ENCODE results near the gene ARMCX4.
"Not testable (repeated sequence)": the region's sequence is repeated elsewhere in the genome, so short reads cannot be mapped to it uniquely, and the experiment has no call there.

Gene ARMCX4

GRCh38 chrX:101485212-101485949, at the start of gene ARMCX4:
Gene ARMCX4 (plus strand): TSS chrX:101485456. CDS start chrX:101488590, 3,134 bp downstream.
- DNase-seq = peak; percentile 13

- DNase-seq = no peak
Observed at GRCh38 chrX:101442085-101442484, 43.2 kb upstream of the ARMCX4 start.

- no peak for DNase-seq
Observed at GRCh38 chrX:101449279-101449678, 36.0 kb upstream of the ARMCX4 start.

GRCh38 chrX:101450085-101450484, 35.2 kb upstream of the ARMCX4 start:
- no peak for DNase-seq

GRCh38 chrX:101450961-101451360, 34.3 kb upstream of the ARMCX4 start:
- DNase-seq = peak; percentile 1

GRCh38 chrX:101452056-101452455, 33.2 kb upstream of the ARMCX4 start:
- DNase-seq = no peak

- no peak for DNase-seq
Observed at GRCh38 chrX:101460669-101461068, 24.6 kb upstream of the ARMCX4 start.

GRCh38 chrX:101462892-101463291, 22.4 kb upstream of the ARMCX4 start:
- DNase-seq = peak; percentile 38

- no peak for DNase-seq
Observed at GRCh38 chrX:101478366-101478765, 6.9 kb upstream of the ARMCX4 start.

- DNase-seq = no peak
Observed at GRCh38 chrX:101482296-101482695, 3.0 kb upstream of the ARMCX4 start.

- no peak for DNase-seq
Observed at GRCh38 chrX:101483705-101484104, 1.6 kb upstream of the ARMCX4 start.

GRCh38 chrX:101484135-101484534, 1.1 kb upstream of the ARMCX4 start:
- DNase-seq = no peak

GRCh38 chrX:101488796-101489195, 3.5 kb downstream of the ARMCX4 start:
- no peak for DNase-seq

GRCh38 chrX:101491943-101492342, 6.7 kb downstream of the ARMCX4 start:
- DNase-seq = no peak

GRCh38 chrX:101493225-101493624, 8.0 kb downstream of the ARMCX4 start:
- no peak for DNase-seq

- DNase-seq = not testable (repeated sequence)
Observed at GRCh38 chrX:101502929-101503328, 17.7 kb downstream of the ARMCX4 start.

- DNase-seq = no peak
Observed at GRCh38 chrX:101507372-101507771, 22.1 kb downstream of the ARMCX4 start.

GRCh38 chrX:101507986-101508385, 22.7 kb downstream of the ARMCX4 start:
- DNase-seq = no peak

GRCh38 chrX:101530944-101531343, 45.7 kb downstream of the ARMCX4 start:
- DNase-seq = no peak
